ENCODE data around the gene SAE1.
A peak's percentile ranks its signal among the peaks of the same experiment; 100 is the strongest.

SAE1 gene

DNA sequence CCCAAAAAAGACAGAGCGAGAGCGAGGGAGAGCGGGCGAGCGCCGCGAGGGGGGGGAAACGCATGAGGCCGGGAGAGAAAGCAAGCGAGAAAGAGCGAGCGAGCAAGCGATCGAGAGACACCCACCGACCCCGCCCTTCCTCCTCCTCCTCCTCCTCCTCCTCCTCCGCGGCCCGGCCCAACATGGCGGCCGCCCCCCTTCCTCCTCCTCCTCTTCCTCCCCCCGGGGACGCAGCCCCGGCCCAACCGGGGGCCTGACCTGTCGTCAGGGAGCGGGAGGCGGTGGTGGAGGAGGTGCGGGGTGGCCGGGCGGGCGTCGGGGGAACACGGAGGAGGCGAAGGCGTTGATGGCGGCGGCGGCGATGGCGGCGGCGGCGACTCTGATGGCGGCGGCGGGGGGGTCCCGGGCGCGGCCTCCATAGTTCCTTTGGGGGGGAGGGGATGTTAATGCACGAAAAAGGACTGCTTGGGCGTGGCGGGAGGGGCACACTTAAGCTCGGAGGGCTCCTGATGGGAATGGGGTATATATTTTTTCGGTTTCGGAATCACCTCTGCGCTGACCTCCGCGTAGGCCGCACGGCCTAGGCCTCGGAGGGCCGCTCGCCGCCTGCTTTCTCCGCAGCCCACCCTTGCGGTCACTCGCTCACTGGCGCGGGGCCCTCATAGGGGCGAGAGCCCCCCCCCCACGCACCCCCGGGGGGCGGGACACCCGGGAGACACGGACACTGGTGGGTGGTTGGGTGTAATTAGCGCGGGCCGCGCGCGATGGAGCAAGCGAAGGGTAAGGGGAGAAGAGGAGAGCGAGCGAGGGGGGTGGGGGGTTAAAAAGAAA is 18.3 kb upstream of the SAE1 start:
- TF ChIP-seq, protein P1, sequence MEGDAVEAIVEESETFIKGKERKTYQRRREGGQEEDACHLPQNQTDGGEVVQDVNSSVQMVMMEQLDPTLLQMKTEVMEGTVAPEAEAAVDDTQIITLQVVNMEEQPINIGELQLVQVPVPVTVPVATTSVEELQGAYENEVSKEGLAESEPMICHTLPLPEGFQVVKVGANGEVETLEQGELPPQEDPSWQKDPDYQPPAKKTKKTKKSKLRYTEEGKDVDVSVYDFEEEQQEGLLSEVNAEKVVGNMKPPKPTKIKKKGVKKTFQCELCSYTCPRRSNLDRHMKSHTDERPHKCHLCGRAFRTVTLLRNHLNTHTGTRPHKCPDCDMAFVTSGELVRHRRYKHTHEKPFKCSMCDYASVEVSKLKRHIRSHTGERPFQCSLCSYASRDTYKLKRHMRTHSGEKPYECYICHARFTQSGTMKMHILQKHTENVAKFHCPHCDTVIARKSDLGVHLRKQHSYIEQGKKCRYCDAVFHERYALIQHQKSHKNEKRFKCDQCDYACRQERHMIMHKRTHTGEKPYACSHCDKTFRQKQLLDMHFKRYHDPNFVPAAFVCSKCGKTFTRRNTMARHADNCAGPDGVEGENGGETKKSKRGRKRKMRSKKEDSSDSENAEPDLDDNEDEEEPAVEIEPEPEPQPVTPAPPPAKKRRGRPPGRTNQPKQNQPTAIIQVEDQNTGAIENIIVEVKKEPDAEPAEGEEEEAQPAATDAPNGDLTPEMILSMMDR (IDR thresholded peaks at IDR 0.05; ENCODE audit: control extremely low read depth, extremely low read depth, low read depth, missing control alignments) = no peak
- POLR2A ChIA-PET = interaction anchor here (0.5 to 2.6 kb wide), 13 partner anchors 10 to 324 kb away, joined by 4 to 20 read pairs (median 5); partner anchors contain the start of genes CCDC9, SAE1 and SLC1A5
- peak; percentile 73 for DNase-seq (ENCODE audit: extremely low spot score)
- CTCF ChIA-PET = interaction anchor here (1.3 to 8.1 kb wide), 10 partner anchors 11 to 133 kb away, joined by 4 to 57 read pairs (median 6); partner anchors contain the start of gene SAE1

DNA sequence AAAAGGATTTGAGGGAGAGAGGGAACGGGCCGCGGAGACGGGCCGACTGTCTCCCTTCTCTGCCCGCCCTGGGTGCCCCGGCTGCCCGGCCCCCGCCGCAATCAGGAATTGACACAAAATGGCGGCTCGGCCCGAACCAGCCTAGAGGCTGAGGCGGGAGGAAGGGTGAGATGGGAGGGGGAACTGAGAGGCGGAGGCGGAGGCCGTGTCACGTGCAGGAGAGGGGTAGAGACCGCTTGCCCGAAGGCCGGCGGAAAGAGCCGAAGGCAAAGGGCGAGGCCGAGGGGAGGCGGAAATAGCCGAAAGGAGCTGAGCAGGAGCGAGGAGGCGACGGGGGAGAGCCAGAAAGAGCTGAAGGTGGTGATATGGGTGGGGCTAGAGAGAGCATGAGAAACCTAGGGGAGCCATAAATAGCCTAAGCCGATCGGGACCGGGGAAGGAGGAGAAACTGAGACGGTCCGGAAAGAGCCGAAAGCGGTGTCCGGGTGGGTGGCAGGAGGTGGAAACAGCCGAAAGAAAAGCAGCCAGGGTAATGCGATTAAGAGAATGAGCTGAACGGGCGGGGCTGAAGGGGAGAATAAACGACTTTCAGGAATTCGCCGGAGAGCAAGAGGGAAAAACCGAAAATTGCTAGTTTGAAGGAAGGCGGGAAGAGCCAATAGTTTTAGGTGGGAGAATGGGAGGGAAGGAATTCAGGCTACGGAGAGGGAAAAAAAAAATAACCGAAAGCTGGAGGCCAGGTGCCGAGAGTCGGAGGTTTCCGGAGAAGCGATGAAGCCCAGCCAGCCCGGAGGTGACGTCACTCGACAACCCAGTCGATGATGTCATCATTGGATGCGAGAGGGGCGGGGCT is 17.4 kb upstream of the SAE1 start, which contains the start of gene ZC3H4:
Gene ZC3H4 (minus strand): TSS at position 780 of the 853 bp plus-strand sequence. CDS start 1,192 bp downstream, outside the sequence.
- POLR2A ChIA-PET = interaction anchor here (0.5 to 2.6 kb wide), 24 partner anchors 9 to 325 kb away, joined by 3 to 20 read pairs (median 4); partner anchors contain the start of genes CCDC9, SAE1 and SLC1A5
- DNase-seq (ENCODE audit: extremely low spot score) = peak; percentile 98
- TF ChIP-seq, protein P1 (IDR thresholded peaks at IDR 0.05; ENCODE audit: control extremely low read depth, extremely low read depth, low read depth, missing control alignments) = no peak
- CTCF ChIA-PET = interaction anchor here (0.8 to 8.1 kb wide), 14 partner anchors 10 to 256 kb away, joined by 3 to 57 read pairs (median 6); partner anchors contain the start of gene SAE1

DNA sequence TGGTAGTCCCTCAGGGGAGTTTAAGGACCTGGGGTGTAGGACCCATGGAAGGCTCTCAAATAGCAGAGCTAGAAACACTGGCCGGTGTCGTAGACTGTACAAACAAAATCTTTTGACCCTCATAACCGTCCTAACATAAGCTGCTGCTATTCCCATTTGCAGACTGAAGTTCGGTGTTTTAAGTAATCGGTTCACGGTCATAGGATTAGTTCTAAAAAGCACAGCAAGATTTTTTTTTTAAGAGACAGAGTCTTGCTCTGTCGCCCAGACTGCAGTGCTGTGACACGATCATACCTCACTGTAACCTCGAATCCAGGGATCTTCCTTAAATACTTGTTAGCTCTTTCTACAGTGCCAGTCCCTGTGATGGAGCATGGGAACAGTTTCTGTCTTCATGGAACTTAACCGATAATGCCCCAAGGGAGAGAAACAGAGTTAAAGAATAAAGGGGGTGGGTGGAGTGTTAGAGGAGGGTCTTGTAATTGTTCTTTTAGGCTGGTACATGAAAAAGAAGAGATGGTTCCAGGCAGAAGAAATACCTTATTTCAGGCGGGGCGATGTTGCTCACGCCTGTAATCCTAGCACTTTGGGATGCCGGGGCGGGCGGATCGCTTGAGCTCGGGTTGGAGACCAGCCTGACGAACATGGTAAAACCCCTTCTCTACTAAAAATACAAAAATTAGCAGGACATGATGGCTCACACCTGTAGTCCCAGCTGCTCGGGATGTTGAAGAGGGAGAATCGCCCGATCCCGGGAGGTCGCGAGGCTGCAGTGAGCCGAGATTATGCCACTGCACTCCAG is 16.6 kb upstream of the SAE1 start:
- CTCF ChIA-PET = interaction anchor here (0.8 to 8.1 kb wide), 14 partner anchors 10 to 257 kb away, joined by 3 to 57 read pairs (median 6); partner anchors contain the start of gene SAE1
- DNase-seq (ENCODE audit: extremely low spot score) = no peak
- TF ChIP-seq, protein P1 (IDR thresholded peaks at IDR 0.05; ENCODE audit: control extremely low read depth, extremely low read depth, low read depth, missing control alignments) = no peak
- POLR2A ChIA-PET = interaction anchor here (0.6 to 2.6 kb wide), 14 partner anchors 11 to 236 kb away, joined by 3 to 20 read pairs (median 5); partner anchors contain the start of gene SAE1

GRCh38 chr19:47120470-47121067 is 10.1 kb upstream of the SAE1 start:
- ChIA-PET POLR2A (interaction anchor here (0.5 kb wide), 1 partner anchor 137 kb away, joined by 6 read pairs; no protein-coding TSS in a partner anchor), CTCF (interaction anchor here (0.8 to 8.1 kb wide), 6 partner anchors 10 to 123 kb away, joined by 3 to 57 read pairs (median 3); partner anchors contain the start of gene SAE1)
- TF ChIP-seq, protein P1 (IDR thresholded peaks at IDR 0.05; ENCODE audit: control extremely low read depth, extremely low read depth, low read depth, missing control alignments) = no peak
- DNase-seq (ENCODE audit: extremely low spot score) = no peak

- POLR2A ChIA-PET = interaction anchor here (0.8 to 1.0 kb wide), 2 partner anchors 9 to 10 kb away, joined by 3 to 6 read pairs; partner anchors contain the start of gene ZC3H4
- TF ChIP-seq, protein P1 (IDR thresholded peaks at IDR 0.05; ENCODE audit: control extremely low read depth, extremely low read depth, low read depth, missing control alignments) = no peak
- CTCF ChIA-PET = interaction anchor here (0.9 to 3.3 kb wide), 6 partner anchors 9 to 121 kb away, joined by 3 to 39 read pairs (median 7); no protein-coding TSS in a partner anchor
- DNase-seq (ENCODE audit: extremely low spot score) = no peak
These were observed 8.0 kb upstream of the SAE1 start for GRCh38 chr19:47122359-47123335.
